A673 (cell line): ENCODE data around the gene FGFR1OP2.

ENCODE experiments used
- EZH2 ChIP-seq: fragments of 200-600 bp; sonication (generic); IDR thresholded peaks from 2 replicates; pipeline ENCODE4 v1.6.1; 2017; ENCODE audit warnings: borderline replicate concordance, low read depth, mild to moderate bottlenecking, mixed read lengths, antibody characterized with exemption, low read length; ENCODE audit not compliant: poor library complexity, severe bottlenecking
- TF ChIP-seq, protein P1 (sequence below): fragments of 300-800, 200-600 bp; sonication (generic); conservative IDR thresholded peaks from 2 replicates; pipeline ENCODE4 v1.5.1; 2017; ENCODE audit warnings: low read depth, mild to moderate bottlenecking, antibody characterized with exemption, low read length, moderate library complexity, mixed read lengths

GRCh38 chr12:26937443-26937862 is 817 bp upstream of the FGFR1OP2 start:
- TF ChIP-seq, protein P1, sequence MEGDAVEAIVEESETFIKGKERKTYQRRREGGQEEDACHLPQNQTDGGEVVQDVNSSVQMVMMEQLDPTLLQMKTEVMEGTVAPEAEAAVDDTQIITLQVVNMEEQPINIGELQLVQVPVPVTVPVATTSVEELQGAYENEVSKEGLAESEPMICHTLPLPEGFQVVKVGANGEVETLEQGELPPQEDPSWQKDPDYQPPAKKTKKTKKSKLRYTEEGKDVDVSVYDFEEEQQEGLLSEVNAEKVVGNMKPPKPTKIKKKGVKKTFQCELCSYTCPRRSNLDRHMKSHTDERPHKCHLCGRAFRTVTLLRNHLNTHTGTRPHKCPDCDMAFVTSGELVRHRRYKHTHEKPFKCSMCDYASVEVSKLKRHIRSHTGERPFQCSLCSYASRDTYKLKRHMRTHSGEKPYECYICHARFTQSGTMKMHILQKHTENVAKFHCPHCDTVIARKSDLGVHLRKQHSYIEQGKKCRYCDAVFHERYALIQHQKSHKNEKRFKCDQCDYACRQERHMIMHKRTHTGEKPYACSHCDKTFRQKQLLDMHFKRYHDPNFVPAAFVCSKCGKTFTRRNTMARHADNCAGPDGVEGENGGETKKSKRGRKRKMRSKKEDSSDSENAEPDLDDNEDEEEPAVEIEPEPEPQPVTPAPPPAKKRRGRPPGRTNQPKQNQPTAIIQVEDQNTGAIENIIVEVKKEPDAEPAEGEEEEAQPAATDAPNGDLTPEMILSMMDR = no peak
- no peak for TF ChIP-seq EZH2
